GM21528 (cell line): ENCODE measurements around the gene ITPR3.

Source experiments
- ATAC-seq: cut with Tn5 transposase; IDR thresholded peaks from one replicate; pipeline ENCODE4 v1.9.1; 2021; ENCODE audit warnings: mild to moderate bottlenecking, moderate library complexity; ENCODE audit not compliant: unreplicated experiment, low FRiP score

The ITPR3 gene

DNA sequence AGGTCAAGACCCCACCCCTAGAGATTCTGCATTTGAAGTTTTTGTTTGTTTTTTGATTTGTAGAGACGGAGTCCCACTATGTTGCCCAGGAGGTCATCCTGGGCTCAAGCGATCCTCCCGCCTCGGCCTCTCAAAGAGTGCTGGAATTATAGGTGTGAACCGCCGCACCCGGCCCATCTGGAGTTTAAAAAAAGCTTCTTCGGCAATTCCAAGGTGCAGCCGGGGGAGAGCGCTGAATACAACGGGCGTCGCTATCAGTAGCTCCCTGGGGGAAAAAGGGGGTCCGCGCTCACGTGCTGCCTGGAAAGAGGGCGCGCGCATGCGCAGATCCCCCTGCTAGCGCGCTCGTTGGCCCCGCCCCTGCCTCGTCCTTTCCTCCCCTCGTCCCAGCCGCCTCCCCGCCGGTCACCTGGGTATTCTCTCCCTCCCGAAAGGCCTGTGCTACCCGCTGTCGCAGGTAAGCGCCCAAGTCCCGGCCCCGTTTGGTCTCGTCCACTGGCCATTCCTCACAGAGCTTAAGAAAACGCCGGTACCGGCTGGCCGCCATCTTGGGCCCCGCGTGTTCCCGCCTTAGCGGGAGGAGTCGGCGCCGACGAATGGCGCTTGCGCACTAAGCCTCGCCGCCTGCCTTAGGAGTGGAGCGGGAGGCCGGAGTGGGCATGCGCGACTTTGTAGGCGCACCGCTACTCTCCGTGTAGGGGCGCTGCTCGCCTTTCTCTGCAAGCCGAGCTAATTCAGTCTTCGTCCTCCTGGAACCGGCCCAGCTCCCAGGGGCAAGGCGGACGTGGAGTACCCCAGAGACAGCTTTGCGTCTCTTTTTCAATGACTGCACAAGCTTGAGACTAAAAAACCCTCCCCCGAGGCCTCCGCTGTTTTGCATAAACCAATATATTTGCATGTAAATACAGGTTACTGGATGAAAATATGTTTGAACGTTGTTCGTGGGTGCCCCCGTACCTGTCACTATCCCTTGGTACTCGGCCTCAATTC is 90.3 kb downstream of the ITPR3 start, which contains the start of gene UQCC2:
Gene UQCC2 (minus strand): TSS at position 561 of the 990 bp plus-strand sequence. CDS start 14 bp downstream, at position 547.
- ATAC-seq, result peak; percentile 77

DNA sequence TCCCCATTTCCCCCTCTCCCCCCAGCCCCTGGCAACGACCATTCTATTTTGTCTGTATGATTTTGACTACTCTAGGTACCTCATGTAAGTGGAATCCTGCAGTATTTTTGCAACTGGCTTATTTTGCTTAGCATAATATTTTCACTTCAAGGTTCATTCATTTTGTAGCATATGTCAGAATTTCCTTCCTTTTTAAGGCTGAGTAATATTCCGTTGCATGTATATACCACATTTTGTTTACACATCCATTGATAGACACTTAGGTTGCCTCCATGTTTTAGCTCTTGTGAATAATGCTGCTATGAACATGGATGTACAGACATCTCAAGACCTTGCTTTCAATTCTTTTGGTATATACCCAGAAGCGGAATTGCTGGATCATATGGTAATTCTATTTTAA is 91.8 kb downstream of the ITPR3 start:
- ATAC-seq, result no peak

DNA sequence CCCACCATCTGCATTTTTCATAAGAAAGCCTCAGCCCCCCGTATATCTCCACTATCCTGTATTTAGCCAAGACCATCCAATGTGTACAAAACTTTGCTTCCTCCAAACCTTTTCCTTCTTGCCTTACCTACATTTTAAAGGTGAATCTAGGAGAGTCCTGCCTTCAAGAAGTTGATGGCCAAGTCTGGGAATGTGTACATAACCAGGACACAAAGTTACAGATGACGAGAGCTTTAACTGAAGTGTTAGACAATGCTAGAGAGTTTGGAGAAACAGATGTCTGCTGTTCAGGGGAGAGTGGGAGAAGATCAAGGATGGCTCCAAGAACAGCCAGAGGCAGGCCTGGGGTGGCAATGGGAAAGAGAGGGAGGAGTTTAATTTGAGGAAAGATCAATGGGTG is 92.7 kb downstream of the ITPR3 start:
- no peak for ATAC-seq

DNA sequence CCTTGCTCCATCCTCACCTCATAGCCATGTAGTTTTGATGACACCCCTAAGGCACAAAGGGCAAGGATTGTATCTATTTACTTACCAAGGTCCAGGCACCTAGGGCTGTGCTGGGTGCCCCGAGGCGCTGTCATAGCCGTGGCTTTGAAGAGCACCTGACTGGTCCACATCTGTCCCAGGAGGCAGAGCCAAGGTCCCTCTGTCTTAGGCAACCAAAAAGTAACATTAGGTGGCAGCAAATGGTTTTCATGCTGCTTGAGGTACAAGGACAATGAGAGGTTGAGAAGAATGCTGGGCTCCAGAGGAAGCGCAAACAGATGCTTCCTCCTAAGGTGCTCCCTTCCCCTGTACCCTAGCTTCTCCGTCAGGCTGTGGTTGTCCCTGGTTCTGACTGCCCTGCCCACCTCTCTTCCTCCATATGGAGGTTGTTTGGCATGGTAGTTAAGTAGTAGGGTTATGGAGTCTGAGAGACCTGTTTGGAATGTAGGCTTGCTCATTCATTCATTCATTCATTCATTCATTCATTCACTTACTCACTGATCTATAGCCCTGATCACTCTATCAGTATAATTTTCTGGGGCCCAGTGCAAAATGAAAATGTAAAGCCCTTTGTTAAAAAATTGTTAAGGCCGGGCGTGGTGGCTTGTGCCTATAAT is 93.4 kb downstream of the ITPR3 start:
- no peak for ATAC-seq

DNA sequence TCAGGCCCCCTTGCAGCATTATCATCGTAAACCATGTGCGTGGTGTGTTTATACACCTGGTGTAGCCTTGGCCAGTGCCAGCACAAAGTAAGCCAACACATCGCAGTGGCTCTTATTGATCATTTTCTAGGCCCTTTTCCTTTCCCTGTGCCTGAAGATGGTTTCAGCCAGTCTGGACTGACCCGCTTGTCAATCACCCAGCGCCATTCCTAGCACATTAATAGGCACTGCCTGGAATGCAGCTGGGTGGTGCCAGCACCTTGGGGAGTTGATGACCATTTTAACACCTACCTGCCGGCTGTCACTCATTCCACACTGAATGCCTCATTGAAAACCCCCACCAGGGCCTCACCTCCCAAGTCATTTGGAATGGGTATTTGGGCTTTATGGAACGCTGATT is 95.3 kb downstream of the ITPR3 start:
- no peak for ATAC-seq

DNA sequence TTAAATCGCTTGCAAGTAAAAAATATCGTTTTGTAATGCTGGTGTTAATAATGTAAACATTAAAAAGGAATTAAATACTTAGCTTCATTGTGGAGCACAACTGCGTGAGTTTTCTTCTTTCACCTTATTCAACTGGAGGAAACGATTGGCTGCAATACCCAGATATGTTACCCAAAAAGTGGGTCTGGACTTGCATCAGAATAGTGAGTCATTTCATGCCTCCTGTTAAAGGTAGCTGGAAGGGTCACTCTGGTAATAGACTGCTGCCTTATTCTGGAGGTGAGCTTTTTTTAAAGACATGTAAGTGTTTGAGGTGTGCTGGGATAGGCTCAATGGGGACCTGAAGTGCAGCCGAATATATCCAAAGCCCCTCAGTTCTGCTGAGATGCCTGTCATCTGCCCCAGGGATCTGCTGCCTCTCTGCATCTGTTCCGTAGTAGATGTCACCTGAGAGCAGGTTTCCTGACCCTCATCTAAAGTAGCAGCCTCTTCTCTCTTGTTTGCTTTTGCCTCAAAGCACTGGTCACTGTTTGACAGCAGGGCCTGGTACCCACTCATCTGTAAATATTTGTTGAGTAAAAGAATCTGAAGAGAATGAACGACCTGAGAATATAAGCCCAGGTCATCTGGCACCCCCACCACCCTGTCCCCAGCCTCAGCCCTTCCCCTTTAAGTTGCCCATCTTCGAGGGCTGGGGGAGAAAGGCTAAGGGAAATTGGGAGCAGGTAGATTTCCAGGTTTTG is 95.9 kb downstream of the ITPR3 start:
- ATAC-seq, result no peak

DNA sequence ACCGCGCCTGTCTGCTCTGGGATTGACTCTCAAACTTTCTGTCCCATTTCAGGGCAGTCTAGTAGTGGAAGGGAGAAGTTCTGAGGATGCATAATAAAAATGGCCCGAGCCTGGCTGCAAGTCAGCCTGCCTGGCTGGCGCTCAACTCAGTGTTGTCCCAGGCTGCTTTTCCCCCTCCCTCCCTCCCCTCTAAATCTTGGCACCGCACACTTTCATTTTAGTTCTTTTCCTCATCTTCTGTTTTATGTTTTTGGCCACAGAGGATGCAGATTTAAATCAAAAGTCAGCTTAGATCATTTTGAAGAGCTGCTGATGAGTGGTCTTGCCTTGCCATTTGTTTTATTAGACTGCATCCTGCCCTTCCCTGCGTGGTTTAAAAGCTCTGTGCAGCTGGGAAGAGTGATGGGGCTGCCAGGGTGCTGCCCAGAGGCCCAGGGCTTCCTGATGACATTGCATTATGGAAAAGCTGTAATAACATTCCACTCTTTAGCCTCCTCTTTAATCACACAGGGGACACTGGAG is 96.9 kb downstream of the ITPR3 start:
- no peak for ATAC-seq

DNA sequence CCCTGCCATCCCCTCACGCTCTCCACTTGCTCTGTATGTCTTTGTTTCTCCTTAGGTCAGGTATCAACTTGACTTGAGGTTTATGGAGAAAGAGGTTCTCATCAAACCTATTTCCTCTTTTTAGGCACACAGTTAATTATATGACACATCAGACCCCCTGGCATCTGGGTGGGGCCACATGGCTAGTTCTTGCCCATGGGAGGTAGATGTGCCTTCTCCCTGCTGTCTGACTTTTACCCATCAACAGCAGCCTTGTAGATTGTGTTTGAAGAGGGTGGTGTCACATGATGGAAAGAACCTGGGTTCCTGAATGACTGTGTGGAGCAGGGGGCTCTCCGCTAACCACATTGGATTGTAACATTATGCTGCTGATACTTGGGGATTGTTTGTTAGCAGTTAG is 97.6 kb downstream of the ITPR3 start:
- no peak for ATAC-seq

DNA sequence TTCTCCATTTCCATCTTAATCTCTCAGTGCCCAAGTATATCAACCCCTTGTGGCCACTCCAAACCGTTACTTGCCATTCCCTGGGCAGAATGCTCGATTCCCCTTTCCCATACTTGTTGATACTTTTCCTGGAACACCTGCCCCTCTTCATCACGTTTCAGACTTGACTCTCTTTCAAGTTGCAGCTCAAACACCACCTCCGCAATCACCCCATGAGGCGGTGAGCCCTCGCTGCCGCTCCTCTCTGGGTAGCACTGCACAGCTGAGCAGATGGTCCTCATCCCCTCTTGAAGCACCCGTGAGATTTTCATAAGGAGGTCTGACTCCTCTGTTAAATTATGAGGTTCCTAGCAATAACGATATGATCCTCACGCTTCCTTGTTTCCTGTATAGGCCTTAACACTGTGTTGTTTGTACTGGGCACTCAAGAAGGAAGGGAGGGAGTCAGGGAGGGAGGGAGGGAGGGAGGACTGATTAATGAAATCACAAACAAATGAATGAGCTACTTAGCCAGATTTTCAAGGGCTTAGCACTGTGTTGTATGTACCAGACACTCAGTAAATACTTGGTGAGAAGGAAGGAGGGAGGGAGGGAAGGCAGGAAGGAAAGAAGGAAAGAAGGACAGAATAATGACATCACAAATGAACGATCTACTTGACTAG is 98.3 kb downstream of the ITPR3 start:
- ATAC-seq, result no peak

DNA sequence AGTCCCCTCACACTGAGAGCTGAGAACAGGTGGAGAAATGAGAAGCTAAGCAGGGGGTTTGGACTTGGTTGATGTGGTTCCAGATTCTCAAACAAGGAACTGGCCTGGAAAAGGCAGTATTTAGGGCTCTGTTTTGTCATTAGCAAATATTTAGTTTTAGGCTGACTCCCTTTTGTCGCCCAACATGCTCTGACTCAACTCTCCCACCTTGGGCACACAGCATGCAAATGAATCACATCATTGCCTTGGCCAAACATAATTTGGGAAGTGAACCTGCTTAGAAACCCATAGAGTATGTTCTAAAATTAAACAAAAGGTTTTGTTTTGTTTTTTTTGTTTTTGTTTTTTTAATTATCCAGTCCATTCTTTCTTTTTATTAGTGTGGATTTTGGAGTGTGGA is 99.9 kb downstream of the ITPR3 start:
- ATAC-seq, result no peak

DNA sequence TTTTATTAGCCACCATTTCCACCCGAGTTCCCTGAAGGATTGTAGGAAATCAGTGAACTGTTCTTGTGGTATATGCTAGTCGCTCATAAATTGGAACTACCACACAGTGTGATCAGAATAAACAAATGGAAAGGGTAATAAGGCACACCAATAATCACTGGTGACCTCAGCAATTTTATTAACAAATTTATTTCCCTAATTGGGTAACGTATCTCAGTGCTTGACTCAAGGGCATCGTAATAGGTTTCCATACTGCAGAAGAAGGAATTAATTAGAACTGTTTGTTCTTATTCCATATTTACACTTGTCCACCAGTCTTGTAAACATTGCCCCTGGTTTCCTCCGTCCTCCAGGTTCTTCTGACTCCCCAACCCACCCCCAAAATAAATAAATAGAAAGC is 100.4 kb downstream of the ITPR3 start:
- ATAC-seq, result no peak

DNA sequence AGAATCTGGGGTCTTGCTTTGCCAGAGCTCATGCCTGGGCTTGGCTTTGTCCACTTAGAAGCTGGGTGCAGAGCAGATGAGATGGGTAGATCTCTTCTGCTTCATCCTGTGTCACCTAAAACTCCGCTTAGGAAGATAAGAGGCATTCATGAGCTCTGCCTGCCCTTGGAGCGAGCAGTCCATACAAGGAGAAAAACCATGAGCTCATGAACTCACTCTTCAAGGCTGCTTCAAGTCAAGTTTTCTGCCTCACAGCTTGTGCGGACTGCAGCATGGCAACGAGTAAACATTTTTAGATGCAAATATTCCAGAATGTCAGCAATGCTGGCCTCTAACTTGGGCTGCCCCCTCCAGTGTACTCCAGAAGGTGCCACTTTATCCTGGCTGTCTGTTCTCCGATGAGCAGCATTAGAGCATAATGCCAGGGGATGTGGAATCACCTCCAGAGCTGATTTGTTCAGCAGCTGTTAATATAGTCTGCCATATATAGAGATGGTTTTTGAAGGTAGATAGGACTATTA is 101.0 kb downstream of the ITPR3 start:
- ATAC-seq, result no peak

DNA sequence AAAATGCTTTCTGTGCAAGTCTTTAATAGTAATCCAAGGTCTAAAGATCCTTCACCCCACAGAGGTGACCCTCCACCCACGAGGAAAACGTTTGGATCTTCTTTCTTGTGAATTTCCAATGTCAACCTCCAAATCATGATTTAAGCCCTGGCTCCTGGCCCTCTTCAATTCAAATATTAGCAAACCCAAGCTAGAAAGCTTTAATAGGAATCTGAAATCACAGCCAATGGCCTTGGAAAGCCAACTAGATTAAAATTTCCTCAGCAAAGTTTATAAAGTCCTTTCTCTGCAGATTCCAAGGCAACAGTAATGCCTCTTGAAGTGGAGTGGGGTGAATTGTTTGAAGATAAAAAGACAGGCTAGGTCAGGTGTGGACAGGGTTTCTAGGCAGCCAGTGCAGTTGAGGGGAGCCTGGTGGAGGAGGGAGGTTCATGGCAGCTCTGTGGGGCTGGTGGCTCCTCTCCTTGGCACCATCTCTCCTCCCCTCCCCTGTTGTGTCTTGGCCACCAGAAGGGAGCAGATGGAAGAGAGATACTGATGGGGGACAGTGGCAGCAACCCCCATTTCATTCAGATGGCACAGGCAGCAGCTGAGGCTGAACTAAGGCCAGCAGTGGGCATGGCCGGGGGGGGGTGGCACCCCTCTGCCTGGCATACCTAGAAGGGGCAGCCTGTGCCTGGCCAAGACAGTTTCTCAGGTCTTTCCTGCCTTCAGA is 102.4 kb downstream of the ITPR3 start:
- ATAC-seq, result no peak

DNA sequence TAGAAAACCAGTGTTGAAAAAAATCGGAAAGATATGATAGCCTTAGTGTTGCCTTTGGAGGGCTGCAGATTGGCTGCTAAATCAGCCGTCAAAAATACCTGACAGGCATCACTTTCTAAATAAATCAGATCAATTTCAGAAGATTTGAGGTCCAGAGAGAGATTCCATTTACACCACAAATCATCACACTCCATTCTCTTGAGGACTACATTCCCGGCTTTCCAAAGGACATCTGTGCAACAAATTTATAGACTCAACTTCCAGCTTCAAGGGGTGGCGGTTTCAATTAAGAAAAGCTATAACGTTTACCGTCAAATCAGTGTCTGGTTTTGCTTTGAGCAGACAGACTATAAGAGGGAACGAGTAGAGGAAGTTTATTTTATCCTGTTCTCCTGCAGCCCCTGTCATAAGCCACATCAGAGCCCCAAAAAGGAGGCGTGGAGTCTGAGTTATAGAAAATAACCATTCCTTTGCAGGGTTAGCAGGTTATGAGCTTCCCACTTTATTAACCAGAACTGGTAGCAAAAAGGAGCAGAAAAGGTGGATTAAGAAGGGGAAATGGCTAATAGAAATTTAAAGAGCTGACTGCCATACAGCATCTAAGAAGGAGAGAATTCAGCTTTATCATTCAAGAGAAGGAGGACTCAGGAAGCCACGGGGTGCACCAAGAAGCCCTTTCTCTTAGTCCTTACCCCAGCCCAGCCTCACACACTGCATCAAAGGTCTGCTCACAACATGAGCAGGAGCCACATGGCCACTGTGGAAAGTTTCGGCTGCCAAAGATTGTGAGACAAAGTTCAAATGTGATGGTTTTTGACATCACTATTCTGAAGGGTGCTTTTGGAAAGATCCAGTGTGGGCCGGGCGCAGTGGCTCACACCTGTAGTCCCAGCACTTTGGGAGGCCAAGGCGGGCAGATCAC is 103.2 kb downstream of the ITPR3 start:
- ATAC-seq, result no peak

DNA sequence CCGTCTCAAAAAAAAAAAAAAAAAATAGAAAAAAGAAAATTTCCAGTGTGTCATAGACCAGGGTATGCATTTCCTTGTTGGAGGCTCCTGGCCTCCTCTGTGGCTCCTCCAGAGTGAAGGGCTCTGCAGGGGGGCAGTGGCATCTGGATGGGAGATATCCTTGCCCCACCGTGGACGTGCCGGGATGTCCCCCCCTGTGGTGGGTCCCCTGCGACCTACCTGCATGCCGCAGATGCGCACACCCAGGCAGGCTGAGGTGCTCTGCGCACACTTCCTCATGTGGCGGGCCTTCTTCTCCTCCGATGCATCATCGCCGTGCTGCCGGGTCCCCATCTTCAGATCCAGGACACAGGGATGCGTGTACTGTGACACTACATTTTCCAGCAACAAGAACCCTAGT is 104.1 kb downstream of the ITPR3 start:
- no peak for ATAC-seq

DNA sequence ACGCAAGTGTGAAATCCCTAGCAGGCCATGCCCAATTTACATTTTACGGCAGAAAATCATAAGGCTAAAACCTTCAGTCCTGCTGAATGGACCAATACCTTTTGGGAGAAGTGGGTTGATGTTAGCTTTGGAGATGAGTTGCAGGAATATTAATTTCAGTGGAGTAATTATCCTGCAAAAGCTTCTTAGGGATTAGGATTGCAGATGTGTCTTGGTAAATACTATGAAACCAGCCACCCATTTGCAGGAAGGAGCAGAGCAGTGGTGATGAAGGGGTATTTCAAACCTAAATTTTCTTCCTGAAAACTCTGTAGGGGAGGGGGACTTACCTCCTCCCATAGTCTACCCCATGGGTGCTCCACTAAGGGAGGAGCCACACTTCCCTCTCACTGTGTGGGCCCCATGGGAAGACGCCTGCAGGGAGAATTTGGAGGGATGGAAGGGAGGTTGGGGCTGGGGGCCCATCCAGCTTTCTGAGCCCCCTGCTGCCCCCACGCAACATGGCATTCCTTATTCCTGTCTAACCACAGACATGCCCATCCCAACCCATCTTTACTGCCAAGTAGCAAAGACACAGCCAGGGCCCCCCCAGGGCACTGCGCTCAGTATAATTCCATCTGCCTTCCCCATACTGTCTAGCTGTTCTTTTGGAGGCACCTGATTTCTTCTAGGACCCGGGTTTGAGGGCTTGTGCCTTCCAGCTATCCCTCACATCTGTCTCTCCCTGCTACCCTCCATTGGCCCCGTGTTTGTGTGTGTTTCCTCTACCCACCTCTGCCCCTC is 105.0 kb downstream of the ITPR3 start:
- no peak for ATAC-seq

DNA sequence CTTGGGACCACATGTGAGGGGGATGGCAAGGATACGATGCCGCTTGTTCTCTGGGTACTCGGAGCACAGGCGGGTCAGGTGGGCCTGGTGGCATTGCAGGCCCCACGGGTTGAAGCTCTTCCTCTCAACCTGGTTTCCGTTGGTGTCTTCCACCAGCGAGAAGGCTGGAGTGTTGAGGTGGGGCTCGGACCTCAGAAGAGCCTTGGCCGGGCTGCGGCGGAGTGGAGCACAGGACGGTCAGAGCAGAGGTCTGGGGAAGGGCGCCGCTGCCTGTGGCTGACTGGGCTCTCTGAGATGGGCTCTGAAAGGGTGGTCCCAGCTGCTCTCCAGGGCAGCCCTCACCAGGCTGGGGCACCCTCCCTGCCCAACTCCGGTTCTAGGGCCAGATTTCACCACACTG is 105.6 kb downstream of the ITPR3 start:
- no peak for ATAC-seq

DNA sequence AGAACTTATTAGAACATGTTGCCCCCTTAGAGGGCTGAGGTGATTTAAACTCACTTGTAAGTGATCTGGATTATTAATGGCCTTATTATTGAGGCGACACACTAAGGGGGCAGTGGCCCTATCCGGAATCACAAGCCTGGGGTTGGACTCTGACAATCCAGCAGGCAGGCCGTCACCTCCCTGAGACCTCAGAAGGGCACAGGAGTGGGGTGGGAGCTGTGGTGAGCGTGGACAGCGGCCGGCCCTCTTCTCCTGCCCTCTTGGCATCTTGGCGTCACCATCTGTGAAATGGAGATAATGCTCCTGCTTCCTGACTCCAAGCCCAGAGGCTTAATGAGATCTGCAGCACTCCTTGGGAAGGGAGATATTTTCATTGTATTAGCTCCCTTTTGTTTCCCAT is 106.0 kb downstream of the ITPR3 start:
- ATAC-seq, result no peak
